Trophoblast cell (in vitro differentiated cells and primary cell): Measurements from ENCODE around the gene CACNA2D1.

Experiments
- DNase-seq, 2 donors: peaks; one replicate each; pipeline ENCODE4 v3.0.0-alpha.2; 2016
- H2AFZ ChIP-seq: 2 replicates; pipeline ENCODE4 v1.6.1; 2013; ENCODE audit warnings: low read length, moderate library complexity, mild to moderate bottlenecking; ENCODE audit not compliant: insufficient read depth, poor library complexity
- H2AK5ac ChIP-seq: 2 replicates; pipeline ENCODE4 v1.6.1; 2013; ENCODE audit warnings: mild to moderate bottlenecking, low read length
- H2BK120ac ChIP-seq: 2 replicates; pipeline ENCODE4 v1.6.1; 2013; ENCODE audit warnings: low read length, mild to moderate bottlenecking, moderate library complexity; ENCODE audit not compliant: insufficient read depth, poor library complexity
- H2BK12ac ChIP-seq: 2 replicates; pipeline ENCODE4 v1.6.1; 2013; ENCODE audit warnings: mild to moderate bottlenecking, low read length, moderate library complexity
- H2BK5ac ChIP-seq: 2 replicates; pipeline ENCODE4 v1.6.1; 2013; ENCODE audit warnings: low read length, low read depth, moderate library complexity, mild to moderate bottlenecking; ENCODE audit not compliant: poor library complexity
- H3K14ac ChIP-seq: 2 replicates; pipeline ENCODE4 v1.6.1; 2013; ENCODE audit warnings: mild to moderate bottlenecking, low read length
- H3K18ac ChIP-seq: 2 replicates; pipeline ENCODE4 v1.6.1; 2013; ENCODE audit warnings: mild to moderate bottlenecking, low read length
- H3K23ac ChIP-seq: 2 replicates; pipeline ENCODE4 v1.6.1; 2013; ENCODE audit warnings: low read length
- H3K27ac ChIP-seq: 2 replicates; pipeline ENCODE4 v1.5.1; 2013; ENCODE audit warnings: low read depth, mild to moderate bottlenecking, inconsistent platforms, low read length, moderate library complexity
- H3K27me3 ChIP-seq: 2 replicates; pipeline ENCODE4 v1.6.1; 2013; ENCODE audit warnings: inconsistent platforms, mild to moderate bottlenecking, low read length, moderate library complexity; ENCODE audit not compliant: insufficient read depth
- H3K36me3 ChIP-seq, 2 experiments: 1 replicate in 1 of 2; 2 replicates in 1 of 2; pipeline ENCODE4 v1.6.1; 2013; ENCODE audit warnings: low read length in 2 of 2, mild to moderate bottlenecking in 2 of 2, moderate library complexity in 1 of 2; ENCODE audit not compliant: insufficient read depth in 2 of 2, control insufficient read depth in 1 of 2
- H3K4ac ChIP-seq: 2 replicates; pipeline ENCODE4 v1.6.1; 2013; ENCODE audit warnings: low read depth, mild to moderate bottlenecking, low read length, moderate library complexity
- H3K4me1 ChIP-seq, 2 experiments: 1 replicate in 1 of 2; 2 replicates in 1 of 2; pipeline ENCODE4 v1.6.1; 2013; ENCODE audit warnings: low read length in 2 of 2, mild to moderate bottlenecking in 2 of 2, moderate library complexity in 1 of 2; ENCODE audit not compliant: insufficient read depth in 2 of 2, control insufficient read depth in 1 of 2
- H3K4me2 ChIP-seq: 2 replicates; pipeline ENCODE4 v1.6.1; 2013; ENCODE audit warnings: inconsistent platforms, mild to moderate bottlenecking, low read length, moderate library complexity
- H3K4me3 ChIP-seq: 2 replicates; pipeline ENCODE4 v1.5.1; 2013; ENCODE audit warnings: mild to moderate bottlenecking, low read depth, low read length, inconsistent platforms
- H3K79me1 ChIP-seq: one replicate; pipeline ENCODE4 v1.6.1; 2013; ENCODE audit warnings: low read length
- H3K79me2 ChIP-seq: 2 replicates; pipeline ENCODE4 v1.6.1; 2013; ENCODE audit warnings: low read length, mild to moderate bottlenecking; ENCODE audit not compliant: control insufficient read depth, insufficient read depth, poor library complexity
- H3K9ac ChIP-seq: 2 replicates; pipeline ENCODE4 v1.6.1; 2013; ENCODE audit warnings: mild to moderate bottlenecking, low read length
- H3K9me3 ChIP-seq: 2 replicates; pipeline ENCODE4 v1.6.1; 2013; ENCODE audit warnings: low read depth, mild to moderate bottlenecking, control low read depth, inconsistent platforms, low read length; ENCODE audit not compliant: insufficient read depth
- H4K12ac ChIP-seq: 2 replicates; pipeline ENCODE4 v1.6.1; 2013; ENCODE audit warnings: low read depth, mild to moderate bottlenecking, low read length, moderate library complexity
- H4K8ac ChIP-seq: 2 replicates; pipeline ENCODE4 v1.6.1; 2013; ENCODE audit warnings: low read depth, mild to moderate bottlenecking, low read length, moderate library complexity
- H4K91ac ChIP-seq: one replicate; pipeline ENCODE4 v1.6.1; 2013; ENCODE audit warnings: low read depth, mild to moderate bottlenecking, low read length, moderate library complexity
- WGBS: extraction: QIAGEN DNeasy Blood & Tissue Kit; methylation state at CpG from one replicate; pipeline ENCODE4 v1.1.7; 2013; ENCODE audit warnings: missing lambda C conversion rate; ENCODE audit not compliant: insufficient read length, insufficient coverage; ENCODE audit errors: extremely low coverage; 5-methylcytosine and 5-hydroxymethylcytosine counted together

Gene CACNA2D1

DNA sequence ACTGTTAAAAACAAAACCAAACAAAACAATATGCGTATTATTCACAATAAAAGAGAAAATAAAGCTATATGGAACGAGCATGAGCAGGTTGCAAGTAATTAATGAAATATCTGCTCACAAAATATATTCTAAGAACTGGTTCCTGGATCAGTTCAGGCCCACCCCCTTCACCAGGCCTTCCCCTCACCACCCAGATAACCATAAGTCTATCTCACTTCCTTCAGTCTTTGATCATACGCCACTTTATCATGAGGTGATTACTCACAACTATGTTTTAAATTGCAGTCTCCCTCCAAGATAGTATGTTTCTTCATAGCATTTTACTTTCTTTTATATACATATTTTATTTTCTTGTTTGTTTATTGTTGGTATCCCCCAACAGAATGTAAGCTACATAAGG, 410.7 kb downstream of the CACNA2D1 start:
- WGBS: no CpG with 5 or more reads among the region's 3 CpGs
- no peak overlapping the region for H4K8ac ChIP-seq
- H3K18ac ChIP-seq: no peak overlapping the region

GRCh38 chr7:82029236-82029913, 414.2 kb downstream of the CACNA2D1 start:
- H3K4ac ChIP-seq: no peak overlapping the region
- H2AFZ ChIP-seq: no peak overlapping the region
- H3K27ac ChIP-seq: no peak overlapping the region
- H4K12ac ChIP-seq: no peak overlapping the region
- H2BK12ac ChIP-seq: no peak overlapping the region
- H3K14ac ChIP-seq: no peak overlapping the region
- no peak overlapping the region for H3K23ac ChIP-seq
- H2BK120ac ChIP-seq: no peak overlapping the region
- no peaks in the 10 kb centered on the region for H3K79me2 ChIP-seq
- no peak overlapping the region for H3K4me3 ChIP-seq
- no peak overlapping the region for H2AK5ac ChIP-seq
- H4K8ac ChIP-seq: no peak overlapping the region
- H3K27me3 ChIP-seq: no peaks in the 10 kb centered on the region
- H3K18ac ChIP-seq: no peak overlapping the region
- DNase-seq: no peak
- no peak overlapping the region for H3K9ac ChIP-seq
- no peaks in the 10 kb centered on the region for H3K36me3 ChIP-seq
- H3K79me1 ChIP-seq: no peaks in the 10 kb centered on the region
- H3K4me2 ChIP-seq: no peak overlapping the region
- no peak overlapping the region for H4K91ac ChIP-seq
- no peak overlapping the region for H2BK5ac ChIP-seq
- H3K4me1 ChIP-seq: no peaks in the 10 kb centered on the region
- WGBS: no CpG with 5 or more reads among the region's 1 CpG
- H3K9me3 ChIP-seq: no peaks in the 10 kb centered on the region

More for the DNA sequence above, 410.7 kb downstream of the CACNA2D1 start:
- no peak overlapping the region for H3K14ac ChIP-seq
- no peaks in the 10 kb centered on the region for H3K4me1 ChIP-seq
- H2AK5ac ChIP-seq: no peak overlapping the region
- no peak overlapping the region for H2AFZ ChIP-seq
- no peak overlapping the region for H3K27ac ChIP-seq
- H3K23ac ChIP-seq: no peak overlapping the region
- no peak overlapping the region for H3K4me3 ChIP-seq
- H4K12ac ChIP-seq: no peak overlapping the region
- no peaks in the 10 kb centered on the region for H3K79me2 ChIP-seq
- H3K4ac ChIP-seq: no peak overlapping the region
- no peak overlapping the region for H4K91ac ChIP-seq
- no peaks in the 10 kb centered on the region for H3K79me1 ChIP-seq
- H3K36me3 ChIP-seq: no peaks in the 10 kb centered on the region
- no peak overlapping the region for H2BK120ac ChIP-seq
- no peaks in the 10 kb centered on the region for H3K27me3 ChIP-seq
- H3K9ac ChIP-seq: no peak overlapping the region
- no peak overlapping the region for H3K4me2 ChIP-seq
- H3K9me3 ChIP-seq: no peaks in the 10 kb centered on the region
- no peak for DNase-seq
- H2BK5ac ChIP-seq: no peak overlapping the region
- H2BK12ac ChIP-seq: no peak overlapping the region

DNA sequence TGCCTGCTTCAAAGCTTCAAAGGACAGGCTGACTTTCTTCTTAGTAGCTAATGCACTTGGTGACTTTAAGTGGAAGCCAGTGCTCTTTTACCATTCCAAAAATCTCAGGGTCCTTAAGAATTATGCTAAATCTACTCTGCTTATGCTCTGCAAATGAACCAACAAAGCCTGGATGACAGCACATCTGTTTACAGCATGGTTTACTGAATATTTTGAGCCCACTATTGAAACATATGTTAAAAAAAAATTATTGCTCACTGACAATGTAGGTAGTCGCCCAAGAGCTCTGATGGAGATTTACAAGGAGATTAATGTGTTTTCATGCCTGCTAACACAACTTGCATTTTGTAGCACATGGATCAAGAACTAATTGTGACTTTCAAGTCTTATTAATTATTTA, 415.5 kb downstream of the CACNA2D1 start:
- no peak overlapping the region for H3K27ac ChIP-seq
- no peak overlapping the region for H4K91ac ChIP-seq
- H2AFZ ChIP-seq: no peak overlapping the region
- no peak overlapping the region for H2BK120ac ChIP-seq
- no peak overlapping the region for H2AK5ac ChIP-seq
- no peaks in the 10 kb centered on the region for H3K79me1 ChIP-seq
- H3K14ac ChIP-seq: no peak overlapping the region
- H3K18ac ChIP-seq: no peak overlapping the region
- WGBS: no CpG with 5 or more reads among the region's 1 CpG
- no peak overlapping the region for H3K4me3 ChIP-seq
- no peak overlapping the region for H4K12ac ChIP-seq
- H3K79me2 ChIP-seq: no peaks in the 10 kb centered on the region
- H3K36me3 ChIP-seq: no peaks in the 10 kb centered on the region
- no peak overlapping the region for H4K8ac ChIP-seq
- H3K9me3 ChIP-seq: no peaks in the 10 kb centered on the region
- no peaks in the 10 kb centered on the region for H3K4me1 ChIP-seq
- no peak overlapping the region for H3K4me2 ChIP-seq
- no peak overlapping the region for H3K9ac ChIP-seq
- no peak overlapping the region for H2BK12ac ChIP-seq
- no peak for DNase-seq
- H3K4ac ChIP-seq: no peak overlapping the region
- H3K27me3 ChIP-seq: no peaks in the 10 kb centered on the region
- no peak overlapping the region for H2BK5ac ChIP-seq
- H3K23ac ChIP-seq: no peak overlapping the region

- Histone ChIP-seq H2BK120ac (no peak overlapping the region), H3K36me3 (no peaks in the 10 kb centered on the region), H2BK12ac (no peak overlapping the region), H3K9me3 (no peaks in the 10 kb centered on the region), H3K79me2 (no peaks in the 10 kb centered on the region), H3K4ac (no peak overlapping the region), H4K8ac (no peak overlapping the region), H2AFZ (no peak overlapping the region), H4K91ac (no peak overlapping the region), H4K12ac (no peak overlapping the region), H3K27ac (no peak overlapping the region), H3K4me3 (no peak overlapping the region), H3K18ac (no peak overlapping the region), H3K4me2 (no peak overlapping the region), H3K14ac (no peak overlapping the region), H3K4me1 (peaks cover 0 to 2% of the 10 kb centered on the region in 2 experiments), H2AK5ac (no peak overlapping the region), H3K79me1 (no peaks in the 10 kb centered on the region), H3K23ac (no peak overlapping the region), H3K27me3 (no peaks in the 10 kb centered on the region), H2BK5ac (no peak overlapping the region), H3K9ac (no peak overlapping the region)
- no peak for DNase-seq
Observed at GRCh38 chr7:82021713-82022112, 421.9 kb downstream of the CACNA2D1 start.
